ENCODE results near the gene ALDH2. TPM values are rescaled to one million over a fixed set of nuclear protein-coding genes. Genes with fewer than 3 reads are reported as not detected.

The ALDH2 gene
- total and polyA plus RNA-seq, 9 of the 15 experiments (the other 6 are each of a cell fraction or from before 2014, with no cell fraction given) = 1.9 to 22.5 (median 12.2) TPM

DNA sequence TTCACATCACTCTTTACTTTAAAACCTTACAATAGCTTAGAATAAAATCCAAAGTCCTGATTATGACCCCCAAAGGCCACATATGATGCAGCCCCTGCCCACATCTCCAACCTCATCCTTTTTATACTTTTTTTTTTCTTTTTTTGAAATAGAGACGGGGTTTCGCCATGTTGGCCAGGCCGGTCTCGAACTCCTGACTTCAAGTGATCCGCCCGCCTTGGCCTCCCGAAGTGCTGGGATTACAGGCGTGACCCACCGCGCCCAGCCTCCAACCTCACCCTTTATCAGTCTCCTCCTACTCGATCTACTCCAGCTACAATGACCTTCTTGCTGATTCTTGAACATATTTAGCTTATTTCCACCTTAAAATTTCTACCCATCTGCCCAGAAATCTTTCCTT is 74.1 kb downstream of the ALDH2 start (continued):
- TF ChIP-seq TRIM28 (IDR thresholded peaks at IDR 0.05) (peak; percentile 49; the same call in 1 of the 2 replicates), ARNT (IDR thresholded peaks at IDR 0.05) (no peak), THAP12 (CRISPR knock-in tag; IDR thresholded peaks at IDR 0.05) (no peak), BCOR (IDR thresholded peaks at IDR 0.05) (peak; percentile 82; the same call in 1 of the 2 replicates), PHF20 (IDR thresholded peaks at IDR 0.05; ENCODE audit: partially characterized antibody) (peak; percentile 0), NFIX (CRISPR knock-in tag; IDR thresholded peaks at IDR 0.05; ENCODE audit: low read depth) (no peak), ZNF140 (CRISPR knock-in tag; IDR thresholded peaks at IDR 0.05) (no peak), KAT2B (IDR thresholded peaks at IDR 0.05; ENCODE audit: low read depth, low read length) (no peak), PRMT5 (CRISPR knock-in tag; IDR thresholded peaks at IDR 0.05) (no peak), TBP (optimal IDR thresholded peaks at IDR 0.05; ENCODE audit: low read depth, low read length) (peak; percentile 27), ETS2 (tag; IDR thresholded peaks at IDR 0.05; ENCODE audit: borderline replicate concordance, poor library complexity, severe bottlenecking) (no peak), OTX1 (CRISPR knock-in tag; IDR thresholded peaks at IDR 0.05) (no peak), TRIM24 (IDR thresholded peaks at IDR 0.05) (peak in 1 of 2 experiments; percentile 8; a peak in 1 of 4 replicates), TSC22D4 (tag; IDR thresholded peaks at IDR 0.05) (no peak), DMBX1 (CRISPR knock-in tag; IDR thresholded peaks at IDR 0.05; ENCODE audit: borderline replicate concordance) (no peak), ZNF436 (CRISPR knock-in tag; IDR thresholded peaks at IDR 0.05) (no peak), ZBTB40 (IDR thresholded peaks at IDR 0.05) (peak; percentile 35; the same call in 1 of the 2 replicates), ZBTB40 (CRISPR knock-in tag; IDR thresholded peaks at IDR 0.05) (no peak), E2F3 (CRISPR knock-in tag; IDR thresholded peaks at IDR 0.05) (no peak)

All from K562 (cell line).